H9 (cell line): Measurements from ENCODE around the gene SYK. TPM values are rescaled to one million over a fixed set of nuclear protein-coding genes. Genes with fewer than 3 reads are reported as not detected.

Experiments
- DNase-seq: peaks from one replicate; pipeline ENCODE4 v3.0.0-alpha.2; 2017
- H2AFZ ChIP-seq: one replicate; pipeline ENCODE4 v1.6.1; 2013; ENCODE audit warnings: mild to moderate bottlenecking, low read length, control low read depth, moderate library complexity
- H2AK5ac ChIP-seq: 2 replicates; pipeline ENCODE4 v1.6.1; 2013; ENCODE audit warnings: low read length, control low read depth, mixed read lengths; ENCODE audit not compliant: insufficient read length
- H2BK120ac ChIP-seq: one replicate; pipeline ENCODE4 v1.6.1; 2013; ENCODE audit warnings: low read depth, mild to moderate bottlenecking, low read length, control low read depth, inconsistent platforms; ENCODE audit not compliant: poor library complexity, severe bottlenecking
- H2BK12ac ChIP-seq: 2 replicates; pipeline ENCODE4 v1.6.1; 2013; ENCODE audit warnings: low read length, control low read depth, mixed read lengths, low read depth; ENCODE audit not compliant: insufficient read length
- H2BK15ac ChIP-seq: 2 replicates; pipeline ENCODE4 v1.6.1; 2013; ENCODE audit warnings: low read depth, low read length, control low read depth
- H2BK20ac ChIP-seq: one replicate; pipeline ENCODE4 v1.6.1; 2013; ENCODE audit warnings: low read depth, mild to moderate bottlenecking, low read length, control low read depth, inconsistent platforms; ENCODE audit not compliant: poor library complexity, severe bottlenecking
- H2BK5ac ChIP-seq: 2 replicates; pipeline ENCODE4 v1.6.1; 2013; ENCODE audit warnings: low read length, control low read depth, mixed read lengths; ENCODE audit not compliant: insufficient read length
- H3K14ac ChIP-seq: 2 replicates; pipeline ENCODE4 v1.6.1; 2013; ENCODE audit warnings: low read length, control low read depth; ENCODE audit not compliant: insufficient read depth
- H3K18ac ChIP-seq: 2 replicates; pipeline ENCODE4 v1.6.1; 2013; ENCODE audit warnings: low read depth, mild to moderate bottlenecking, mixed read lengths, low read length, control low read depth; ENCODE audit not compliant: insufficient read length
- H3K23ac ChIP-seq: 2 replicates; pipeline ENCODE4 v1.6.1; 2013; ENCODE audit warnings: low read length, control low read depth, mixed read lengths, low read depth; ENCODE audit not compliant: insufficient read length
- H3K23me2 ChIP-seq: 2 replicates; pipeline ENCODE4 v1.6.1; 2013; ENCODE audit warnings: low read depth, mild to moderate bottlenecking, mixed read lengths, low read length, control low read depth; ENCODE audit not compliant: insufficient read length, poor library complexity, severe bottlenecking
- H3K27ac ChIP-seq: 2 replicates; pipeline ENCODE4 v1.5.1; 2013; ENCODE audit warnings: low read length, control low read depth, mixed read lengths, low read depth; ENCODE audit not compliant: insufficient read length
- H3K27me3 ChIP-seq: 2 replicates; pipeline ENCODE4 v1.6.1; 2013; ENCODE audit warnings: low read length, control low read depth, inconsistent platforms; ENCODE audit not compliant: insufficient read depth
- H3K4ac ChIP-seq: 2 replicates; pipeline ENCODE4 v1.6.1; 2013; ENCODE audit warnings: low read depth, mild to moderate bottlenecking, control low read depth, inconsistent platforms, low read length, moderate library complexity
- H3K4me1 ChIP-seq: 2 replicates; pipeline ENCODE4 v1.6.1; 2013; ENCODE audit warnings: low read length, control low read depth, inconsistent platforms; ENCODE audit not compliant: insufficient read depth
- H3K4me2 ChIP-seq: 2 replicates; pipeline ENCODE4 v1.6.1; 2013; ENCODE audit warnings: low read length, control low read depth, mixed read lengths; ENCODE audit not compliant: insufficient read length, insufficient read depth
- H3K56ac ChIP-seq: 2 replicates; pipeline ENCODE4 v1.6.1; 2013; ENCODE audit warnings: low read depth, mild to moderate bottlenecking, mixed read lengths, low read length, control low read depth; ENCODE audit not compliant: insufficient read length
- H3K79me1 ChIP-seq: 2 replicates; pipeline ENCODE4 v1.6.1; 2013; ENCODE audit warnings: low read depth, mild to moderate bottlenecking, moderate library complexity, low read length, control low read depth, inconsistent platforms; ENCODE audit not compliant: insufficient read depth, poor library complexity, severe bottlenecking
- H3K79me2 ChIP-seq: 2 replicates; pipeline ENCODE4 v1.6.1; 2013; ENCODE audit warnings: low read length, control low read depth, inconsistent platforms; ENCODE audit not compliant: insufficient read depth
- H3K9ac ChIP-seq: 2 replicates; pipeline ENCODE4 v1.6.1; 2013; ENCODE audit warnings: low read length, control low read depth, mixed read lengths; ENCODE audit not compliant: insufficient read length; ENCODE audit errors: extremely low read depth
- H3K9me3 ChIP-seq: one replicate; pipeline ENCODE4 v1.6.1; 2013; ENCODE audit warnings: low read depth, low read length, inconsistent platforms; ENCODE audit not compliant: control insufficient read depth
- H3T11ph ChIP-seq: one replicate; pipeline ENCODE4 v1.6.1; 2013; ENCODE audit warnings: mild to moderate bottlenecking, low read length, control low read depth, inconsistent platforms
- H4K20me1 ChIP-seq: one replicate; pipeline ENCODE4 v1.6.1; 2013; ENCODE audit not compliant: control insufficient read depth, insufficient read length, insufficient read depth
- H4K5ac ChIP-seq: 2 replicates; pipeline ENCODE4 v1.6.1; 2013; ENCODE audit warnings: low read depth, mild to moderate bottlenecking, mixed read lengths, low read length, control low read depth; ENCODE audit not compliant: insufficient read length
- H4K8ac ChIP-seq: replicated peaks from 2 replicates; pipeline ENCODE4 v1.6.1; 2013; ENCODE audit warnings: low read length, control low read depth, mixed read lengths, low read depth; ENCODE audit not compliant: insufficient read length
- H4K91ac ChIP-seq: 2 replicates; pipeline ENCODE4 v1.6.1; 2013; ENCODE audit warnings: low read depth, mild to moderate bottlenecking, moderate library complexity, mixed read lengths, low read length, control low read depth; ENCODE audit not compliant: insufficient read length
- H3K27ac Mint-ChIP-seq, 3 experiments: 2 replicates in 2 of 3; 3 replicates in 1 of 3; pipeline ENCODE4 v1.8.0; 2020 to 2021; ENCODE audit warnings: mixed read lengths in 3 of 3, mild to moderate bottlenecking in 1 of 3, moderate library complexity in 1 of 3
- H3K27me3 Mint-ChIP-seq: 2 replicates; pipeline ENCODE4 v1.8.0; 2021; ENCODE audit warnings: low read depth, mild to moderate bottlenecking, moderate library complexity, mixed read lengths
- H3K36me3 Mint-ChIP-seq, 3 experiments: 2 replicates in 2 of 3; 3 replicates in 1 of 3; pipeline ENCODE4 v1.8.0; 2020 to 2021; ENCODE audit warnings: low read depth in 3 of 3, mixed read lengths in 3 of 3; ENCODE audit not compliant: insufficient read depth in 1 of 3
- H3K4me1 Mint-ChIP-seq, 2 experiments: 2 replicates each; pipeline ENCODE4 v1.8.0; 2020; ENCODE audit warnings: mixed read lengths in 2 of 2
- H3K4me3 Mint-ChIP-seq, 2 experiments: 2 replicates in 1 of 2; 3 replicates in 1 of 2; pipeline ENCODE4 v1.8.0; 2020 to 2021; ENCODE audit warnings: mild to moderate bottlenecking in 2 of 2, mixed read lengths in 2 of 2, moderate library complexity in 1 of 2
- H3K9me3 Mint-ChIP-seq, 2 experiments: 2 replicates in 1 of 2; 3 replicates in 1 of 2; pipeline ENCODE4 v1.8.0; 2020; ENCODE audit warnings: mild to moderate bottlenecking in 2 of 2, mixed read lengths in 2 of 2, moderate library complexity in 1 of 2
- CTCF ChIP-seq: fragments of 200-600 bp; sonication (generic); conservative IDR thresholded peaks from 3 replicates; pipeline ENCODE4 v1.8.0; 2021; ENCODE audit warnings: antibody characterized with exemption, mild to moderate bottlenecking
- WGBS: extraction: QIAGEN DNeasy Blood & Tissue Kit; methylation state at CpG from one replicate; pipeline ENCODE4 v1.1.7; 2013; ENCODE audit warnings: missing lambda C conversion rate, low lambda C conversion rate, mixed read lengths; ENCODE audit not compliant: insufficient read length; ENCODE audit errors: extremely low coverage; 5-methylcytosine and 5-hydroxymethylcytosine counted together
- total RNA-seq: library from RNA; stranded (reverse); gene quantifications from 2 replicates; pipeline ENCODE4 v1.2.1, GENCODE V29; 2021

Gene SYK
- total RNA-seq, 1 experiment from 2014 or later = 7.9 TPM

GRCh38 chr9:90807006-90807405 is 5.4 kb downstream of the SYK start:
- Histone ChIP-seq H4K5ac (no peak overlapping the region), H3K9me3 (no peaks in the 10 kb centered on the region), H3K56ac (no peak overlapping the region), H2BK5ac (no peak overlapping the region), H4K20me1 (no peaks in the 10 kb centered on the region), H3T11ph (no peak overlapping the region), H3K4ac (no peak overlapping the region), H3K27ac (no peak overlapping the region), H3K4me2 (no peak overlapping the region), H3K18ac (no peak overlapping the region), H2BK20ac (no peak overlapping the region), H4K8ac (no peak overlapping the region), H3K79me1 (no peaks in the 10 kb centered on the region), H4K91ac (no peak overlapping the region), H3K27me3 (no peaks in the 10 kb centered on the region), H2BK12ac (no peak overlapping the region), H3K4me1 (0 out of 2 replicates have a peak, but pooled peaks cover 3% of the 10 kb centered on the region), H3K79me2 (no peaks in the 10 kb centered on the region), H3K23ac (no peak overlapping the region), H2AFZ (no peak overlapping the region), H3K23me2 (peaks cover 4% of the 10 kb centered on the region), H2AK5ac (no peak overlapping the region), H3K14ac (no peak overlapping the region), H3K9ac (no peak overlapping the region), H2BK15ac (no peak overlapping the region), H2BK120ac (no peak overlapping the region)
- TF ChIP-seq CTCF = no peak
- Mint-ChIP-seq H3K4me1 (peaks cover 23 to 24% of the 10 kb centered on the region in 2 experiments), H3K27ac (peak overlapping the region in 1 of 3 experiments; percentile 41; a peak in 1 of 7 replicates), H3K36me3 (peaks cover 0 to 5% (median 0%) of the 10 kb centered on the region in 3 experiments; a peak in 2 of 7 replicates), H3K27me3 (peaks cover 28% of the 10 kb centered on the region), H3K4me3 (no peak overlapping the region), H3K9me3 (no peaks in the 10 kb centered on the region)
- WGBS = no CpG with 5 or more reads among the region's 3 CpGs
- DNase-seq = no peak
